Measurements from ENCODE around the gene GLP2R. TPM values are rescaled to one million over a fixed set of nuclear protein-coding genes. Genes with fewer than 3 reads are reported as not detected.

Gene GLP2R
- total and polyA plus RNA-seq, 10 of the 15 experiments (the other 5 are each of a cell fraction or from before 2014, with no cell fraction given), result not detected

DNA sequence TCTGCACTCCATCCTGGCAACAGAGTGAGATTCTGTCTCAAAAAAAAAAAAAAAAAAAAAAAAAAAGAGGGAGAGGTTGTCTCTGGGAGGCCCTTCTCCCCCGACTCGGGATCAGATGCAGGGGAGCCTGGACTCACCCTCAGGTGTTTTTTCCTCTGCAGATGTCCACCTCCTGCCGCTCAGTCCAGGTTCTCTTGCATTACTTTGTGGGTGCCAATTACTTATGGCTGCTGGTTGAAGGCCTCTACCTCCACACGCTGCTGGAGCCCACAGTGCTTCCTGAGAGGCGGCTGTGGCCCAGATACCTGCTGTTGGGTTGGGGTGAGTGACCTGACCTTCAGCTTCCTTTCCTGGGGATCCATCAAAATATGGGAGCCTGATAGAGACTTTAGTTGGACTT is 34.1 kb downstream of the GLP2R start:
- 11% methylated on average over 5 of the region's 5 CpGs for WGBS (ENCODE audit: insufficient coverage, insufficient replicate concordance, low lambda C conversion rate, missing lambda C conversion rate)
- no peak for DNase-seq (ENCODE audit: low read depth, low spot score)
- in situ Hi-C loops (cut with MboI) (loop anchor here (5.0 kb wide), 1 partner anchor 33 kb away; no protein-coding TSS in a partner anchor), intact Hi-C loops (cut with micrococcal nuclease; ENCODE audit: unreplicated experiment) (no loop called here)
- FAIRE-seq, result no peak
- ATAC-seq, result no peak
- Histone ChIP-seq H3K27me3 (replicated peaks in 1 of 2; ENCODE audit: control insufficient read depth in 2 of 2, insufficient read depth in 2 of 2, low read length in 1 of 2) (no peaks in the 10 kb centered on the region), H3K4me3 (no peak overlapping the region), H3K9ac (ENCODE audit: control insufficient read depth, insufficient read depth, low read length) (no peak overlapping the region), H2AFZ (ENCODE audit: control insufficient read depth, low read depth, low read length) (no peak overlapping the region), H3K4me2 (ENCODE audit: control insufficient read depth, insufficient read depth) (no peak overlapping the region), H4K20me1 (ENCODE audit: control insufficient read depth, insufficient read depth) (no peaks in the 10 kb centered on the region), H3K4me1 (ENCODE audit: control insufficient read depth, insufficient read depth, low read length) (no peaks in the 10 kb centered on the region), H3K79me2 (ENCODE audit: control insufficient read depth, insufficient read depth, low read length) (no peaks in the 10 kb centered on the region), H3K27ac (ENCODE audit: control insufficient read depth, insufficient read depth) (no peak overlapping the region), H3K9me3 (replicated peaks; ENCODE audit: control insufficient read depth, insufficient read depth, low read length) (no peaks in the 10 kb centered on the region; the same call in 2 of the 3 replicates), H3K36me3 (ENCODE audit: control insufficient read depth in 2 of 2, insufficient read depth in 2 of 2, low read length in 1 of 2) (no peaks in the 10 kb centered on the region)
- BruUV-seq (replicated peaks), result no TSS peak
- CTCF ChIA-PET, result no interaction called here
- RAD21 ChIA-PET (ENCODE audit: unreplicated experiment), result no interaction called here
- SMC1A ChIA-PET (ENCODE audit: uncharacterized antibody, unreplicated experiment), result no interaction called here
- POLR2A ChIA-PET, result no interaction called here
- TF ChIP-seq FOS (IDR thresholded peaks at IDR 0.05; ENCODE audit: borderline replicate concordance, extremely low read depth, insufficient read length), result no peak
- no peak for TF ChIP-seq RAD21 (IDR thresholded peaks at IDR 0.05; ENCODE audit: insufficient read depth, low read depth, low read length)
- TF ChIP-seq, protein P1, sequence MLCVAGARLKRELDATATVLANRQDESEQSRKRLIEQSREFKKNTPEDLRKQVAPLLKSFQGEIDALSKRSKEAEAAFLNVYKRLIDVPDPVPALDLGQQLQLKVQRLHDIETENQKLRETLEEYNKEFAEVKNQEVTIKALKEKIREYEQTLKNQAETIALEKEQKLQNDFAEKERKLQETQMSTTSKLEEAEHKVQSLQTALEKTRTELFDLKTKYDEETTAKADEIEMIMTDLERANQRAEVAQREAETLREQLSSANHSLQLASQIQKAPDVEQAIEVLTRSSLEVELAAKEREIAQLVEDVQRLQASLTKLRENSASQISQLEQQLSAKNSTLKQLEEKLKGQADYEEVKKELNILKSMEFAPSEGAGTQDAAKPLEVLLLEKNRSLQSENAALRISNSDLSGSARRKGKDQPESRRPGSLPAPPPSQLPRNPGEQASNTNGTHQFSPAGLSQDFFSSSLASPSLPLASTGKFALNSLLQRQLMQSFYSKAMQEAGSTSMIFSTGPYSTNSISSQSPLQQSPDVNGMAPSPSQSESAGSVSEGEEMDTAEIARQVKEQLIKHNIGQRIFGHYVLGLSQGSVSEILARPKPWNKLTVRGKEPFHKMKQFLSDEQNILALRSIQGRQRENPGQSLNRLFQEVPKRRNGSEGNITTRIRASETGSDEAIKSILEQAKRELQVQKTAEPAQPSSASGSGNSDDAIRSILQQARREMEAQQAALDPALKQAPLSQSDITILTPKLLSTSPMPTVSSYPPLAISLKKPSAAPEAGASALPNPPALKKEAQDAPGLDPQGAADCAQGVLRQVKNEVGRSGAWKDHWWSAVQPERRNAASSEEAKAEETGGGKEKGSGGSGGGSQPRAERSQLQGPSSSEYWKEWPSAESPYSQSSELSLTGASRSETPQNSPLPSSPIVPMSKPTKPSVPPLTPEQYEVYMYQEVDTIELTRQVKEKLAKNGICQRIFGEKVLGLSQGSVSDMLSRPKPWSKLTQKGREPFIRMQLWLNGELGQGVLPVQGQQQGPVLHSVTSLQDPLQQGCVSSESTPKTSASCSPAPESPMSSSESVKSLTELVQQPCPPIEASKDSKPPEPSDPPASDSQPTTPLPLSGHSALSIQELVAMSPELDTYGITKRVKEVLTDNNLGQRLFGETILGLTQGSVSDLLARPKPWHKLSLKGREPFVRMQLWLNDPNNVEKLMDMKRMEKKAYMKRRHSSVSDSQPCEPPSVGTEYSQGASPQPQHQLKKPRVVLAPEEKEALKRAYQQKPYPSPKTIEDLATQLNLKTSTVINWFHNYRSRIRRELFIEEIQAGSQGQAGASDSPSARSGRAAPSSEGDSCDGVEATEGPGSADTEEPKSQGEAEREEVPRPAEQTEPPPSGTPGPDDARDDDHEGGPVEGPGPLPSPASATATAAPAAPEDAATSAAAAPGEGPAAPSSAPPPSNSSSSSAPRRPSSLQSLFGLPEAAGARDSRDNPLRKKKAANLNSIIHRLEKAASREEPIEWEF (IDR thresholded peaks at IDR 0.05; ENCODE audit: insufficient replicate concordance, low read depth, low read length), result no peak
- TF ChIP-seq MTA2 (IDR thresholded peaks at IDR 0.05; ENCODE audit: low read depth), result no peak
- TF ChIP-seq SIX5 (IDR thresholded peaks at IDR 0.05; ENCODE audit: low read depth, low read length, severe bottlenecking), result no peak
- TF ChIP-seq E4F1 (IDR thresholded peaks at IDR 0.05; ENCODE audit: borderline replicate concordance, partially characterized antibody), result no peak
- TF ChIP-seq IRF5 (IDR thresholded peaks at IDR 0.05; ENCODE audit: borderline replicate concordance), result no peak
- no peak for TF ChIP-seq CBFB (IDR thresholded peaks at IDR 0.05; ENCODE audit: low read depth)
- TF ChIP-seq RELA (IDR thresholded peaks at IDR 0.05; ENCODE audit: borderline replicate concordance, partially characterized antibody), result no peak
- TF ChIP-seq NFIC (IDR thresholded peaks at IDR 0.05; ENCODE audit: low read depth, low read length), result no peak
- TF ChIP-seq TBL1XR1 (IDR thresholded peaks at IDR 0.05; ENCODE audit: low read depth, low read length), result no peak
